ENCODE data around the gene CALU.
A peak's percentile ranks its signal among the peaks of the same experiment; 100 is the strongest.

Gene CALU

DNA sequence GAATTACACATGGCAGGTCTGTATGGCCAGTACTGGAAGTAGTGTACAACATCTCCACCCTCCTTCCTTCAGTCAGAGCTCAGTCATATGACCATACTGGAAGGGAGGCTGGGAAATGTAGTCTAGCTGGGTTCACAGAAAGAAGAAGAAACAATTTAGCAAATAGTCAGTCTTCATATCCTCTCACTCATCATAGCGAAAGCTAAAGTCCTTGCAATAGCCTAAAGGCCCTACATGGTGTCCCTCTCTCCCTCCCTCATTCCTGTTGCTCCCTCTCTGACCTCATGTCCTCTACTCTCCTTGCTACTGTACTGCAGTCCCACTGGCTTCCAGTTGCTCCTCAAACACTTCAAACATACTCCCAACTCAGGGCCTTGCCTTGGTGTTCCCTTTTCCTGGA is 4.3 kb upstream of the CALU start:
- H3K27me3 ChIP-seq (ENCODE audit: control insufficient read depth in 1 of 2, insufficient read depth in 2 of 2, low read length in 2 of 2): peaks cover 0 to 3% of the 10 kb centered on the region in 2 donors
- no peaks in the 10 kb centered on the region for H3K36me3 ChIP-seq (ENCODE audit: control insufficient read depth in 1 of 2, insufficient read depth in 2 of 2, low read length in 2 of 2)
- no peak overlapping the region for H3K4me3 ChIP-seq (ENCODE audit: low read depth in 1 of 2, low read length in 2 of 2)
- no peaks in the 10 kb centered on the region for H3K9me3 ChIP-seq (ENCODE audit: control insufficient read depth in 1 of 2, low read length in 2 of 2)
- H3K4me1 ChIP-seq (ENCODE audit: control insufficient read depth in 1 of 2, insufficient read depth in 2 of 2, low read length in 2 of 2): peaks cover 6% of the 10 kb centered on the region in 2 donors
- no peak overlapping the region for H3K9ac ChIP-seq (ENCODE audit: low read depth in 1 of 2, low read length in 2 of 2)
- no peak overlapping the region for H3K27ac ChIP-seq (ENCODE audit: low read depth, low read length)

DNA sequence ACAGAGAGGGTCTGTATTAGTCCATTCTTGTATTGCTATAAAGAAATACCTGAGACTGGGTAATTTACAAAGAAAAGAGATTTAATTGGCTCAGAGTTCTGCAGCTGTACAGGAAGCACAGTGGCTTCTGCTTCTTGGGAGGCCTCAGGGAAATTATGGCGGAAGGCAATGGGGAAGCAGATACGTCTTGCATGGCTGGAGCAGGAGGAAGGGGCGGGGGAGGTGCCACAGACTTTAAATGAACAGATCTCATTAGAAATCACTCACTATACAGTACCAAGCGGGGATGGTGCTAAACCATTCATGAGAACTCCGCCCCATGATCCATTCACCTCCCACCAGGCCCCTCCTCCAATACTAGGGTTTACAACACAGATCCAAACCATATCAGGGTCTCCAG is 3.7 kb upstream of the CALU start:
- Histone ChIP-seq H3K27me3 (ENCODE audit: control insufficient read depth in 1 of 2, insufficient read depth in 2 of 2, low read length in 2 of 2) (peaks cover 0 to 3% of the 10 kb centered on the region in 2 donors), H3K4me1 (ENCODE audit: control insufficient read depth in 1 of 2, insufficient read depth in 2 of 2, low read length in 2 of 2) (peaks cover 10 to 11% of the 10 kb centered on the region in 2 donors), H3K27ac (ENCODE audit: low read depth, low read length) (no peak overlapping the region), H3K4me3 (ENCODE audit: low read depth in 1 of 2, low read length in 2 of 2) (no peak overlapping the region), H3K9me3 (ENCODE audit: control insufficient read depth in 1 of 2, low read length in 2 of 2) (no peaks in the 10 kb centered on the region), H3K36me3 (ENCODE audit: control insufficient read depth in 1 of 2, insufficient read depth in 2 of 2, low read length in 2 of 2) (no peaks in the 10 kb centered on the region), H3K9ac (ENCODE audit: low read depth in 1 of 2, low read length in 2 of 2) (no peak overlapping the region)

DNA sequence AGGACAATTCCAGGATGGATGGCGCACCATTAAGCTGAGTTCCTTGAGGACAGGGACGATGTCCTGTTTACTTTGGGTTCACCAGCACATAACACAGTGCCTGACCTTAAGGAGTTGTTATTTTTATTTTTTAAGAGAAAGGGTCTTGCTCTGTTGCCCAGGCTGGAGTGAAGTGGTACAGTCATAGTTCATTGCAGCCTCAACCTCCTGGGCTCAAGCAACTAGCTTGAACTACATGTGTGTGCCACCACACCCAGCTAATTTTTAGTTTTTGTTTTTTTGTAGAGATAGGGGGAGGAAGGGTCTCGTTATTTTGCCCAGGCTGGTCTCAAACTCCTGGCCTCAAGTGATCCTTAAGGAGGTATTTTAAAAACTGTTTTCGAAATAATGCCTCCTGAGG is 1.7 kb upstream of the CALU start:
- Histone ChIP-seq H3K9me3 (ENCODE audit: control insufficient read depth in 1 of 2, low read length in 2 of 2) (no peaks in the 10 kb centered on the region), H3K36me3 (ENCODE audit: control insufficient read depth in 1 of 2, insufficient read depth in 2 of 2, low read length in 2 of 2) (no peaks in the 10 kb centered on the region), H3K27me3 (ENCODE audit: control insufficient read depth in 1 of 2, insufficient read depth in 2 of 2, low read length in 2 of 2) (peaks cover 0 to 3% of the 10 kb centered on the region in 2 donors), H3K27ac (ENCODE audit: low read depth, low read length) (no peak overlapping the region), H3K9ac (ENCODE audit: low read depth in 1 of 2, low read length in 2 of 2) (no peak overlapping the region), H3K4me1 (ENCODE audit: control insufficient read depth in 1 of 2, insufficient read depth in 2 of 2, low read length in 2 of 2) (peaks cover 19 to 31% of the 10 kb centered on the region in 2 donors), H3K4me3 (ENCODE audit: low read depth in 1 of 2, low read length in 2 of 2) (no peak overlapping the region)

DNA sequence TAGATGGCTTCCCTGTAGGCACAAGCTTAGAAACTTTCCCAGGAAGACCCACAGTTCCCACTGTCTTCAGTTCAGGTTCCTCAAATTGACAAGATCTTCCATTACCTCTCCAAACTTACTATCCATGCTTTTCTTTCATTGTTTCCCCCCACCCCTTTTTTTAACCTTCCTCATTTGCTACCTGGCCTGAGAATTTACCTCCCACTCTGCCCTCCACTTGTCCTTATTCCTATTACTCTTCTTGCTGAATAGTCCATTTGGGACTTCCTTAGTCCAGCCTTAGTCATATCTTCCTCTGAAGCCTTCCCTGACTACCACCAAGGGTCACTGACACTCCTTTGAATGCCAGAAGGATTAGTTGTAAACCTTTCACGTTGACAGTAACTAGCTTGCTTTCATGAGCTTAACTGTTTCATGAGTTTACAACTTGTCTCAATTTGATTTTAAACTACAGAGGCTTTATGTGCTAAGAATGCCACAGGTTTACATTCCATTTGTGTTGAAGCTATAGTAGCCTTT is 1.2 kb upstream of the CALU start:
- no peak overlapping the region for H3K27ac ChIP-seq (ENCODE audit: low read depth, low read length)
- H3K36me3 ChIP-seq (ENCODE audit: control insufficient read depth in 1 of 2, insufficient read depth in 2 of 2, low read length in 2 of 2): no peaks in the 10 kb centered on the region
- no peaks in the 10 kb centered on the region for H3K9me3 ChIP-seq (ENCODE audit: control insufficient read depth in 1 of 2, low read length in 2 of 2)
- no peak overlapping the region for H3K9ac ChIP-seq (ENCODE audit: low read depth in 1 of 2, low read length in 2 of 2)
- H3K4me1 ChIP-seq (ENCODE audit: control insufficient read depth in 1 of 2, insufficient read depth in 2 of 2, low read length in 2 of 2): peaks cover 19 to 32% of the 10 kb centered on the region in 2 donors
- H3K27me3 ChIP-seq (ENCODE audit: control insufficient read depth in 1 of 2, insufficient read depth in 2 of 2, low read length in 2 of 2): peaks cover 0 to 2% of the 10 kb centered on the region in 2 donors
- no peak overlapping the region for H3K4me3 ChIP-seq (ENCODE audit: low read depth in 1 of 2, low read length in 2 of 2)

DNA sequence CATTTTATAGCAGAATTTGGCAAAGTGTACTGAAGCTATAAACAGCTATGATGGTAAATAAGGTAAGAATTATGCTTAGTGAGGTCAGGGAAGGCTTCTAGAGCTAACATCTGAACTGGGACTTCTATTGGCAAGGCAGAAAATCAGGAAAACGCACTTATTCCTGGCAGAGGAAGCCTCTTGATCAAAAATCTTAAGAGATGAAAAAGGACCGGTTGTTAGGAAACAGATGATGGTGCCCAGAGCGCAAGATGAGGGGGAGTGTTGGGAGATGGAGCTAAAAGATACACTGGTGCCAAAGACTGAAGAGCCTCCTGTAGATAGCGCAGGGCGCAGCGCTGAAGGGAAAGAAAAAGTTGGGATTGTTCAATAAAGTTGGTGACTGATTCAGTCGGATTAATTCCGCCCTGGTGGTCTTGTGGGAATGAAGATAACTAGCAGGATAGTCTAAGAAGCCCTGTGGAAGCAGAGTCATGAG is 550 bp upstream of the CALU start:
- Histone ChIP-seq H3K4me3 (ENCODE audit: low read depth in 1 of 2, low read length in 2 of 2) (peak overlapping the region; percentile 90 to 92), H3K4me1 (ENCODE audit: control insufficient read depth in 1 of 2, insufficient read depth in 2 of 2, low read length in 2 of 2) (peaks cover 19 to 34% of the 10 kb centered on the region in 2 donors), H3K36me3 (ENCODE audit: control insufficient read depth in 1 of 2, insufficient read depth in 2 of 2, low read length in 2 of 2) (no peaks in the 10 kb centered on the region), H3K27me3 (ENCODE audit: control insufficient read depth in 1 of 2, insufficient read depth in 2 of 2, low read length in 2 of 2) (no peaks in the 10 kb centered on the region), H3K9ac (ENCODE audit: low read depth in 1 of 2, low read length in 2 of 2) (peak overlapping the region; percentile 56 to 99), H3K27ac (ENCODE audit: low read depth, low read length) (peak overlapping the region; percentile 60), H3K9me3 (ENCODE audit: control insufficient read depth in 1 of 2, low read length in 2 of 2) (no peaks in the 10 kb centered on the region)

DNA sequence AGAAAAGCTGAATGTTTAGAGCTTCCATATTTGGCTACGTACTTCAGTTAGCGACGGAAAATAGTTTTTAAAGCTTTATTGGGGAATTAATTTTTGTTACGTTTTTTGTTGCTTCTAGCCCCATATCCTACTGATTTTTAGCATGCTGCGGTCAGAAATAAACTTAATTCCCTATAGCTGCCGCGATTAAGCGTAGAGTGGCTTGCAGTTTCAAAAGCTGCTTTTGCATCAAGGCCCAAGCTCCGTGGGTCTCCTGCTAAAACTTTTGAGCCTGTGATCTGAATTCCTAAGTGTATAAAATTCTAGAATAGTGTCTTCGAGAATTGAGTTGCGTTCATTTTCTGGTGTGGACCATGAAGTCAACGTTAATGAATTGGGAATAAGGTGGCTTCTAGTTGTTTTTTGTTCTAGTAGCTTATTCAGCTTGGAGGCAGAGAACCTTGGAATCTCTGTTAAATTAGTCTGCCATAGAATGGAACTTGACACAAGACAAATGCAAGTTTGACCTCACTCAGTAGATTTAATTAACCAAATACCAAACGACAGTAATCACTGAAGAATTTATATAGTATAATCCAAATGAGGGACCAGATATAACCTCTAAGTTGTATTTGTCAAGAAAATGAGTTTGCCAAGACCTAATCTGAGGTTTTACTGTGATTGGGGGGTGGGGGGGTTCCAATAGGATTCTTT is 977 bp downstream of the CALU start:
- Histone ChIP-seq H3K27ac (ENCODE audit: low read depth, low read length) (no peak overlapping the region), H3K4me3 (ENCODE audit: low read depth in 1 of 2, low read length in 2 of 2) (peak overlapping the region; percentile 90 to 92), H3K9ac (ENCODE audit: low read depth in 1 of 2, low read length in 2 of 2) (peak overlapping the region; percentile 97 to 99), H3K36me3 (ENCODE audit: control insufficient read depth in 1 of 2, insufficient read depth in 2 of 2, low read length in 2 of 2) (no peaks in the 10 kb centered on the region), H3K27me3 (ENCODE audit: control insufficient read depth in 1 of 2, insufficient read depth in 2 of 2, low read length in 2 of 2) (no peaks in the 10 kb centered on the region), H3K9me3 (ENCODE audit: control insufficient read depth in 1 of 2, low read length in 2 of 2) (no peaks in the 10 kb centered on the region), H3K4me1 (ENCODE audit: control insufficient read depth in 1 of 2, insufficient read depth in 2 of 2, low read length in 2 of 2) (peaks cover 19 to 40% of the 10 kb centered on the region in 2 donors)

DNA sequence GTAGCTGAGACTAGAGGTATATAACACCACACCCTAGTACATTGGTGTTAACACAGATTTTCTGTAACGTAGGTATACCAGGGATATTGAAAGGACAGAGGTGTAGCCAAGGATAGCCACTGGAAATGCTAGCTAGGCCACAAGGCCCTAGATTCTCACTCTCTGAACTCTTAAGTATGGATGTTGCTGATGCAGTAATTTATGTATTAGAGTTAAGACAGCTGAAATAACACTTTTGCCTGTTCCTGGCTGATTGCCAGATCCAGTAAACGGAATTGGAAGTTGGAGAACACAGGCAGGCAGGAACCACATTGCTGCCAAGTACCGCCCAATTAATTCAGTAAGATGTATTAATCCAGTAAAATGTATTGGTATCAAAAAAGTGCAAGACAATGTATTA is 1.8 kb downstream of the CALU start:
- no peak overlapping the region for H3K27ac ChIP-seq (ENCODE audit: low read depth, low read length)
- peak overlapping the region; percentile 5 to 92 for H3K4me3 ChIP-seq (ENCODE audit: low read depth in 1 of 2, low read length in 2 of 2)
- no peaks in the 10 kb centered on the region for H3K9me3 ChIP-seq (ENCODE audit: control insufficient read depth in 1 of 2, low read length in 2 of 2)
- no peak overlapping the region for H3K9ac ChIP-seq (ENCODE audit: low read depth in 1 of 2, low read length in 2 of 2)
- H3K27me3 ChIP-seq (ENCODE audit: control insufficient read depth in 1 of 2, insufficient read depth in 2 of 2, low read length in 2 of 2): no peaks in the 10 kb centered on the region
- no peaks in the 10 kb centered on the region for H3K36me3 ChIP-seq (ENCODE audit: control insufficient read depth in 1 of 2, insufficient read depth in 2 of 2, low read length in 2 of 2)
- H3K4me1 ChIP-seq (ENCODE audit: control insufficient read depth in 1 of 2, insufficient read depth in 2 of 2, low read length in 2 of 2): peaks cover 19 to 40% of the 10 kb centered on the region in 2 donors

DNA sequence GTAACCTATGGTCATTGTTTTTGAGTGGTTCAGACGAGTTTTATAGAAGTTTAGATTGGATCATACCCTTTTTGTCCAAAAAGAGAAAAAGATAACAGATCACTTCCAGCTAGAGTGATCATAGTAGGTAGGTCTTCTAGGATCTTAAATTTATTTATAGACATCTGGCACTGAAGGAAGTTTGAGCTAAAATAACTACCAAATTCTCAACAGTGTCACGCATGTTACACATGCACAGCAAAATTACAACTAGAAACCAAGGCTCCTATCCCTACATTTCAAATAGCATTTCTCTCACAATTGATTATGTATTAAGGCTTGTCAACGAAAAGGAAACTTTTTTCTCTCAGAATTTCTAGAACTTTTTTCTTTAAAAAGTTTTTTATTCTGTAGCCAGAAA is 2.3 kb downstream of the CALU start:
- H3K4me3 ChIP-seq (ENCODE audit: low read depth in 1 of 2, low read length in 2 of 2): peak overlapping the region in 1 of 2 donors; percentile 92
- H3K9ac ChIP-seq (ENCODE audit: low read depth in 1 of 2, low read length in 2 of 2): no peak overlapping the region
- H3K9me3 ChIP-seq (ENCODE audit: control insufficient read depth in 1 of 2, low read length in 2 of 2): no peaks in the 10 kb centered on the region
- no peaks in the 10 kb centered on the region for H3K27me3 ChIP-seq (ENCODE audit: control insufficient read depth in 1 of 2, insufficient read depth in 2 of 2, low read length in 2 of 2)
- H3K4me1 ChIP-seq (ENCODE audit: control insufficient read depth in 1 of 2, insufficient read depth in 2 of 2, low read length in 2 of 2): peaks cover 19 to 40% of the 10 kb centered on the region in 2 donors
- H3K36me3 ChIP-seq (ENCODE audit: control insufficient read depth in 1 of 2, insufficient read depth in 2 of 2, low read length in 2 of 2): no peaks in the 10 kb centered on the region
- H3K27ac ChIP-seq (ENCODE audit: low read depth, low read length): no peak overlapping the region

DNA sequence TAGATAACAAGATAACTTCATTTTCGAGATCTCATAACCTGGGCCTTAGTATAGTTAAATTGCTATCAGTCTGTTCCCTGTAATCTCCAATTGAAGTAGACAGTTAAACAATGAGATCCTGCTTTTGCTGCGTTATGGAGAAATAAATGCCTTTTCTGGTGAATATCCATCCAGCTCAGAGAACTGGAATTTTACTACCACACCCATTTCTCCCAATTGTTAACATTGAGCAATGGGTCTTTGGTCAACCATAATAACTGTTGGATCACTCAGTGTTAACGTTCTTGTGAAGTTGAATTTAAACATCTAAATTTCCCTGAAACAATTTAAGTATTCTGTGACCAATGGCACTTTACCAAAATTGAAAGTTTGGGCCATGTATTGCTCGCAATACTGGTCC is 3.0 kb downstream of the CALU start:
- Histone ChIP-seq H3K36me3 (ENCODE audit: control insufficient read depth in 1 of 2, insufficient read depth in 2 of 2, low read length in 2 of 2) (no peaks in the 10 kb centered on the region), H3K9ac (ENCODE audit: low read depth in 1 of 2, low read length in 2 of 2) (no peak overlapping the region), H3K4me3 (ENCODE audit: low read depth in 1 of 2, low read length in 2 of 2) (no peak overlapping the region), H3K4me1 (ENCODE audit: control insufficient read depth in 1 of 2, insufficient read depth in 2 of 2, low read length in 2 of 2) (peaks cover 19 to 41% of the 10 kb centered on the region in 2 donors), H3K27me3 (ENCODE audit: control insufficient read depth in 1 of 2, insufficient read depth in 2 of 2, low read length in 2 of 2) (no peaks in the 10 kb centered on the region), H3K27ac (ENCODE audit: low read depth, low read length) (no peak overlapping the region), H3K9me3 (ENCODE audit: control insufficient read depth in 1 of 2, low read length in 2 of 2) (no peaks in the 10 kb centered on the region)

DNA sequence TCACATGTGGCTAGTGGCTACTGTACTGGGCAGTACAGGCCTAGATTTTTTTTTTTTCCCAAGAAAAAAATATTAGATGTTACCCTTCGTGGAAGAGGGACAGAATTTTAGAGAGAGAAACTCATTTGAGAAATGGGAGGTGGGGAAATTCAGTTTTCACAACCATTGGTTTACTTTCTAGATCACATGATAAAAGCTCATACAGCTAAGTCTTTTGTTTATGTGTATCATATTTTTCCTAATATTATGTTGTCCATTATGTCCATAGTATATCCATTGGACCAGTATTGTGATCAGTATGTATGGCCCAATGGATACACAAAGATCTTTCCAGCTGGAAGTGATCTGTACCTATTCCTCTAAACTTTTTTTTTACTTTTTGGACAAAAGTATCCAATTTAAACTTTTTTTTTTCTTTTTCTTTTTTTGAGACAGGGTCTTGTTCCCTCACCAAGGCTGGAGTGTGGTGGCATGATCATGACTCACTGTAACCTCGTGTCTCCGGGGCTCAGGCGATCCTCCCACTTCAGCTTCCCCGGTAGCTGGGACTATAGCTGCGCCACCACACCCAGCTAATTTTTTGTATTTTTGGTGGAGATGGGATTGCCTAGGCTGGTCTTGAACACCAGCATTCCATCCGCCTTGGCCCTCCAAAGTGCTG is 4.1 kb downstream of the CALU start:
- H3K9ac ChIP-seq (ENCODE audit: low read depth in 1 of 2, low read length in 2 of 2): no peak overlapping the region
- peaks cover 19 to 48% of the 10 kb centered on the region in 2 donors for H3K4me1 ChIP-seq (ENCODE audit: control insufficient read depth in 1 of 2, insufficient read depth in 2 of 2, low read length in 2 of 2)
- no peaks in the 10 kb centered on the region for H3K9me3 ChIP-seq (ENCODE audit: control insufficient read depth in 1 of 2, low read length in 2 of 2)
- no peak overlapping the region for H3K27ac ChIP-seq (ENCODE audit: low read depth, low read length)
- peaks cover 0 to 3% of the 10 kb centered on the region in 2 donors for H3K36me3 ChIP-seq (ENCODE audit: control insufficient read depth in 1 of 2, insufficient read depth in 2 of 2, low read length in 2 of 2)
- H3K27me3 ChIP-seq (ENCODE audit: control insufficient read depth in 1 of 2, insufficient read depth in 2 of 2, low read length in 2 of 2): no peaks in the 10 kb centered on the region
- no peak overlapping the region for H3K4me3 ChIP-seq (ENCODE audit: low read depth in 1 of 2, low read length in 2 of 2)
